ENCODE results near the gene MRTO4.

MRTO4 gene

DNA sequence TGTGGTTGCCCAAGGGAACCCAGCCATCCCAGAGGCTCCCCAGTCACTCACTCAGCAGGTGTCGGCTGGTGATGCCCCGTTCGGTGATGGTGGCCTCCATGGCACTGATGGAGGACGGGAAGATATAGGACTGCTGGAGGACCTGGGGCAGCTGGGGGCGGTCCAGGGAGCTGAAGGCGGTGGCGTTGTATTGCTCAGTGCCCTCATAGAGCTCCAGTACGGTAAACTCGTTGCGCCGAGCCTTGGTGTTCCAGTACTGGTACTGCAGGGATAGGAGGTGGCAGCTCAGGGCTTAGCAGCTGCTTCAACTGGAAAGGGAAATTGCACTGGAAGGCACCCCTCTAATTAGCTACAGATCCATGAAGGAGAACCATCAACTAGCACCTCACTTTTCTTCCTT, 29.0 kb upstream of the MRTO4 start:
- TF ChIP-seq TCF12 (IDR thresholded peaks at IDR 0.05; ENCODE audit: low read depth) (no peak), RAD21 (IDR thresholded peaks at IDR 0.05; ENCODE audit: low read depth) (no peak), TEAD4 (IDR thresholded peaks at IDR 0.05) (no peak), NFIC (IDR thresholded peaks at IDR 0.05) (no peak), CEBPB (IDR thresholded peaks at IDR 0.05) (no peak), YY1 (IDR thresholded peaks at IDR 0.05; ENCODE audit: low read depth) (no peak), EP300 (IDR thresholded peaks at IDR 0.05; ENCODE audit: borderline replicate concordance) (no peak), MAX (IDR thresholded peaks at IDR 0.05) (no peak), ZBTB7A (IDR thresholded peaks at IDR 0.05; ENCODE audit: low read depth) (no peak), EGR1 (IDR thresholded peaks at IDR 0.05) (no peak), TAF1 (IDR thresholded peaks at IDR 0.05; ENCODE audit: low read depth) (no peak), FOXM1 (IDR thresholded peaks at IDR 0.05; ENCODE audit: borderline replicate concordance, low read depth) (no peak), CREB1 (IDR thresholded peaks at IDR 0.05; ENCODE audit: low read depth) (no peak)
- TF ChIP-seq, protein P1, sequence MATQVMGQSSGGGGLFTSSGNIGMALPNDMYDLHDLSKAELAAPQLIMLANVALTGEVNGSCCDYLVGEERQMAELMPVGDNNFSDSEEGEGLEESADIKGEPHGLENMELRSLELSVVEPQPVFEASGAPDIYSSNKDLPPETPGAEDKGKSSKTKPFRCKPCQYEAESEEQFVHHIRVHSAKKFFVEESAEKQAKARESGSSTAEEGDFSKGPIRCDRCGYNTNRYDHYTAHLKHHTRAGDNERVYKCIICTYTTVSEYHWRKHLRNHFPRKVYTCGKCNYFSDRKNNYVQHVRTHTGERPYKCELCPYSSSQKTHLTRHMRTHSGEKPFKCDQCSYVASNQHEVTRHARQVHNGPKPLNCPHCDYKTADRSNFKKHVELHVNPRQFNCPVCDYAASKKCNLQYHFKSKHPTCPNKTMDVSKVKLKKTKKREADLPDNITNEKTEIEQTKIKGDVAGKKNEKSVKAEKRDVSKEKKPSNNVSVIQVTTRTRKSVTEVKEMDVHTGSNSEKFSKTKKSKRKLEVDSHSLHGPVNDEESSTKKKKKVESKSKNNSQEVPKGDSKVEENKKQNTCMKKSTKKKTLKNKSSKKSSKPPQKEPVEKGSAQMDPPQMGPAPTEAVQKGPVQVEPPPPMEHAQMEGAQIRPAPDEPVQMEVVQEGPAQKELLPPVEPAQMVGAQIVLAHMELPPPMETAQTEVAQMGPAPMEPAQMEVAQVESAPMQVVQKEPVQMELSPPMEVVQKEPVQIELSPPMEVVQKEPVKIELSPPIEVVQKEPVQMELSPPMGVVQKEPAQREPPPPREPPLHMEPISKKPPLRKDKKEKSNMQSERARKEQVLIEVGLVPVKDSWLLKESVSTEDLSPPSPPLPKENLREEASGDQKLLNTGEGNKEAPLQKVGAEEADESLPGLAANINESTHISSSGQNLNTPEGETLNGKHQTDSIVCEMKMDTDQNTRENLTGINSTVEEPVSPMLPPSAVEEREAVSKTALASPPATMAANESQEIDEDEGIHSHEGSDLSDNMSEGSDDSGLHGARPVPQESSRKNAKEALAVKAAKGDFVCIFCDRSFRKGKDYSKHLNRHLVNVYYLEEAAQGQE (IDR thresholded peaks at IDR 0.05; ENCODE audit: low read depth), result no peak
- TF ChIP-seq, protein P2, sequence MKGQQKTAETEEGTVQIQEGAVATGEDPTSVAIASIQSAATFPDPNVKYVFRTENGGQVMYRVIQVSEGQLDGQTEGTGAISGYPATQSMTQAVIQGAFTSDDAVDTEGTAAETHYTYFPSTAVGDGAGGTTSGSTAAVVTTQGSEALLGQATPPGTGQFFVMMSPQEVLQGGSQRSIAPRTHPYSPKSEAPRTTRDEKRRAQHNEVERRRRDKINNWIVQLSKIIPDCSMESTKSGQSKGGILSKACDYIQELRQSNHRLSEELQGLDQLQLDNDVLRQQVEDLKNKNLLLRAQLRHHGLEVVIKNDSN (IDR thresholded peaks at IDR 0.05), result no peak

DNA sequence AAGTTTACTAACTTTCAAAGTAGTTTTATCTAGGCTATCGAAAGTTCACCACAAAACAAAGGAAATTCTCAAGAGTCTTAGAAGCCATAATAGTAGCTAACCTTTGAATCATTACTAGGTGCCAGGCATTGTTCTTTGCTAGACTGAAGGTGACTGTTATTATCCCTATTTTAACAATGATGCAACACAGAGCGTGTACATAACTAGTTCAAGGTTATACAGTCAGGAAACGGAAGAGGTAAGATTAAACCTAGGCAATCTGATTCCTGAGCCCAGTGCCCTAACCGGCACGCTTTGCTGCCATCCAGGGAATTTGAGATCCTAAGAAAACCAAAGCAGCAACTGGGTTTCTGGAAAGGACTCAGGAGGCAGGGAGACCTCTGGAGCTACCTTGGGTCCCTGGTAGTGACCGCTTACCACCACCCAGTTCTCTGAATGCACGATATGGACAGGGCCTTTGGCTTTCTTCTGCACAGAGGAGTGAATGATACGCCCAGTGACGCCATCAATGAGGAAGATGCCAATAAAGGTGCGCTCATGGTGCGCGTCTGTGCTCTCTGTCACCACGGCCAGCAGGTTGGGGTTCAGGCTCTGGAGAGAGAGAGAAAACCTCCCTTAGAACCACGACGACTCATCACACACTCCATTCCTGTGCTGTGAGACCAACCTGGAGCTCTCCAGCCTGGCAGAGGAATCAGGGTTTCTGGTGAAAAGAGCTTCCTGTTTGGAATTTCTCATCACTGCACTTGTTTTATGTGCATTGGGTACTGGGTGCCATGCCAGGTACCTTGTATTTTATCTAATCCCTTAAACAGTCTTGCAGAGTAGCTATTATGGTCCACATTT, 28.4 kb upstream of the MRTO4 start:
- TF ChIP-seq TCF12 (IDR thresholded peaks at IDR 0.05; ENCODE audit: low read depth) (no peak), EGR1 (IDR thresholded peaks at IDR 0.05) (no peak), FOXM1 (IDR thresholded peaks at IDR 0.05; ENCODE audit: borderline replicate concordance, low read depth) (no peak), CREB1 (IDR thresholded peaks at IDR 0.05; ENCODE audit: low read depth) (no peak), TEAD4 (IDR thresholded peaks at IDR 0.05) (no peak), EP300 (IDR thresholded peaks at IDR 0.05; ENCODE audit: borderline replicate concordance) (no peak), YY1 (IDR thresholded peaks at IDR 0.05; ENCODE audit: low read depth) (no peak), CEBPB (IDR thresholded peaks at IDR 0.05) (no peak), MAX (IDR thresholded peaks at IDR 0.05) (no peak)
- TF ChIP-seq, protein P2 (IDR thresholded peaks at IDR 0.05), result no peak
- TF ChIP-seq, protein P1 (IDR thresholded peaks at IDR 0.05; ENCODE audit: low read depth), result no peak

GRCh38 chr1:19229229-19229628, 22.4 kb upstream of the MRTO4 start:
- TF ChIP-seq NFIC (IDR thresholded peaks at IDR 0.05) (no peak), FOXM1 (IDR thresholded peaks at IDR 0.05; ENCODE audit: borderline replicate concordance, low read depth) (no peak), EP300 (IDR thresholded peaks at IDR 0.05; ENCODE audit: borderline replicate concordance) (no peak), TAF1 (IDR thresholded peaks at IDR 0.05; ENCODE audit: low read depth) (no peak), CEBPB (IDR thresholded peaks at IDR 0.05) (no peak), EGR1 (IDR thresholded peaks at IDR 0.05) (no peak), YY1 (IDR thresholded peaks at IDR 0.05; ENCODE audit: low read depth) (no peak), TEAD4 (IDR thresholded peaks at IDR 0.05) (no peak), ZBTB7A (IDR thresholded peaks at IDR 0.05; ENCODE audit: low read depth) (no peak), CREB1 (IDR thresholded peaks at IDR 0.05; ENCODE audit: low read depth) (no peak), RAD21 (IDR thresholded peaks at IDR 0.05; ENCODE audit: low read depth) (no peak), TCF12 (IDR thresholded peaks at IDR 0.05; ENCODE audit: low read depth) (no peak), MAX (IDR thresholded peaks at IDR 0.05) (no peak)
- TF ChIP-seq, protein P2 (IDR thresholded peaks at IDR 0.05), result no peak

DNA sequence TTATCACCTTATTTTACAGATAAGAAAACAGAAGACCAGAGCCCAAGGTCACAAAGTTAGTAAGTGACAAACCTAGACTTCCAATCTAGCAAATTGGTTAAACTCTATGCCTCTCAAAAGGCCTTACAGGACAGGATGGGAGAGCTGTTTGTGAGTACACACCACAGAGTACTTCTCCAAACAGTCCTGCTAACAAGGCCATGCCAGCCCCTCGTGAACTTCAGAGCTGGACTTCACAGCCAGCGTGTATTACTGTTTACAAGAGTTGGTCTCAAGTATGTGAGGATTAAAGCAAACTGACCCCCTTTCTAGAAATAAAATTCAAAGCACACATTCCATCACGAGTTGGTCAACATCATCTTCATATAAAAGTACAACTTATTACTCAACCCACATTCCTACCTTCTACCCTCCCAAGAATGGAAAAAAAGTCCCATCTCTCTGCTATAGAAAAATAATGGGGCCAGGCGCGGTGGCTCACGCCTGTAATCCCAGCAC, 21.7 kb upstream of the MRTO4 start:
- TF ChIP-seq CEBPB (IDR thresholded peaks at IDR 0.05) (no peak), RAD21 (IDR thresholded peaks at IDR 0.05; ENCODE audit: low read depth) (no peak), FOXM1 (IDR thresholded peaks at IDR 0.05; ENCODE audit: borderline replicate concordance, low read depth) (no peak), TEAD4 (IDR thresholded peaks at IDR 0.05) (no peak)
- TF ChIP-seq, protein P1 (IDR thresholded peaks at IDR 0.05; ENCODE audit: low read depth), result no peak
- TF ChIP-seq, protein P2 (IDR thresholded peaks at IDR 0.05), result no peak

Data from Ishikawa (cell line).